ENCODE data around the gene GTSE1. TPM values are rescaled to one million over a fixed set of nuclear protein-coding genes. Genes with fewer than 3 reads are reported as not detected.

Gene GTSE1
- total and polyA plus RNA-seq, 2 donors (not counting 1 experiment from before 2014, with no cell fraction given): 0.17 to 0.39 TPM

DNA sequence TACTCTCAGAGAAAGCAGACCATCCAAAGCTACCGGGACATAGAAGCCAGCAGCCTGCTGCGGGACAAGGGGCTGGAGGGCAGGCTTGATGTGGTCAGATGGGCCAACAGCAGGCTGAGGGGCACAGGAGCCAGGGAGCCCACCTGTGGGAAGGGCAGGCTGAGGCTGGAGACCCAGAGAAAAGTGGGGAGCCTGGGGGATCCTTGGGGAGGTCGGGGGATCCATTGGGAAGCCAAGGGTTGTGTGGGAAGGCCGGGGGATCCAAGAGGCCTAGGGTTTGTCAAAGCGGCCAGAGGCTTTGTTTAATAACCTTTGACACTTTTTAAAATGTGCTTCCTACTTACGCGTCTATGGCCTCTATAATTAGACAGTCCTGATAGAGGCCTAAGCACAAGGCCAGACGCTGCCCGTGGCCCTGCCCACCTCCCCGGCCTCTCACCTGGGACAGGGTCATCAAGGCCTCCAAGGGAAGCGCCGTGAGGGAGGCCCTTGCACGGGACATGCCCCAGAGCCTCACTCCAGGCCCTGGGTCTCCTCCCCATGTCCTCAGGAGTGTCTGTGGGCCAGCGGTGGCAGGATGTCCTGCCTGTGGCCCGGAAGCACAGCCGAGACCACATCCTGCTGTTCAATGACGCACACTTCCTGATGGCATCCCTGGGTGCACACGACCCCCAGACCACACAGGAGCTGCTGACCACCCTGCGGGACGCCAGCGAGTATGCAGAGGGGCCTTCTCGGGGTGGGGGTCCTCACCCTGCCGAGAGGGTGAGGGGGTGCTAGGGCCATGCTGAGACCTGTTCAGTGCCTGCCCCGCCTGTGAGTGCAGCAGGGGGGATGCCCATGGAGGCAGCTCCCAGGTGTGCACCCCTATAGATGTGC, 8.6 kb upstream of the GTSE1 start:
- ATAC-seq (ENCODE audit: low read depth): peak; percentile 72
- Mint-ChIP-seq H3K27me3 (no peaks in the 10 kb centered on the region), H3K9me3 (ENCODE audit: insufficient read depth) (no peaks in the 10 kb centered on the region), H3K4me3 (peak overlapping the region; percentile 81), H3K4me1 (peaks cover 48% of the 10 kb centered on the region), H3K27ac (peak overlapping the region; percentile 88)
- H3K27ac ChIP-seq (ENCODE audit: low read length in 2 of 2): peak overlapping the region; percentile 33 to 70
- peaks cover 0 to 6% of the 10 kb centered on the region in 2 experiments for H3K36me3 ChIP-seq (replicated peaks in 1 of 2; ENCODE audit: control extremely low read depth in 1 of 2, control insufficient read depth in 1 of 2, extremely low read depth in 1 of 2, insufficient read depth in 2 of 2, low read length in 1 of 2)
- H3K4me1 ChIP-seq (ENCODE audit: control insufficient read depth in 2 of 2, insufficient read depth in 2 of 2, low read length in 2 of 2): peaks cover 35 to 50% of the 10 kb centered on the region in 2 donors
- H3K79me2 ChIP-seq (ENCODE audit: control insufficient read depth, insufficient read depth, low read length): no peaks in the 10 kb centered on the region
- CTCF ChIA-PET: interaction anchor here (1.7 kb wide), 1 partner anchor 282 kb away, joined by 5 read pairs; no protein-coding TSS in a partner anchor
- intact Hi-C loops (cut with micrococcal nuclease): loop anchor here (2.0 kb wide), 1 partner anchor 37 kb away; the partner anchor contains the start of gene CDPF1
- H4K20me1 ChIP-seq (ENCODE audit: control insufficient read depth, insufficient read depth, low read length, poor library complexity, severe bottlenecking): no peaks in the 10 kb centered on the region
- POLR2A ChIA-PET: interaction anchor here (1.2 kb wide), 1 partner anchor 8 kb away, joined by 4 read pairs; the partner anchor contains the start of gene GTSE1
- H3K27me3 ChIP-seq (replicated peaks in 1 of 4; ENCODE audit: control extremely low read depth in 1 of 4, control insufficient read depth in 3 of 4, insufficient read depth in 4 of 4, low read length in 3 of 4): no peaks in the 10 kb centered on the region
- H3K4me2 ChIP-seq (replicated peaks; ENCODE audit: low read depth, low read length, poor library complexity, severe bottlenecking): peak overlapping the region; percentile 75
- peaks cover 0 to 19% (median 0%) of the 10 kb centered on the region in 3 donors for H3K9me3 ChIP-seq (ENCODE audit: control extremely low read depth in 1 of 3, control insufficient read depth in 2 of 3, insufficient read depth in 1 of 3, low read length in 2 of 3)
- TF ChIP-seq CTCF (IDR thresholded peaks at IDR 0.05) (no peak), EZH2 (IDR thresholded peaks at IDR 0.05; ENCODE audit: borderline replicate concordance, insufficient read depth, low read depth, low read length, poor library complexity, severe bottlenecking) (no peak)
- H3K4me3 ChIP-seq (ENCODE audit: control extremely low read depth in 1 of 5, extremely low read depth in 1 of 5, insufficient read depth in 1 of 5, low read depth in 2 of 5, low read length in 4 of 5): peak overlapping the region in 4 of 5 experiments; percentile 27 to 53 (median 38)
- DNase-seq: peak; percentile 50
- H3K9ac ChIP-seq (ENCODE audit: low read length): peak overlapping the region; percentile 58
- peak overlapping the region; percentile 58 for H2AFZ ChIP-seq (ENCODE audit: insufficient read depth, low read depth, low read length, poor library complexity, severe bottlenecking)
- 18% methylated on average over 23 of the region's 24 CpGs for WGBS (ENCODE audit: insufficient coverage)

GRCh38 chr22:46288846-46289243, 7.8 kb upstream of the GTSE1 start:
- Histone ChIP-seq H3K27me3 (replicated peaks in 1 of 4; ENCODE audit: control extremely low read depth in 1 of 4, control insufficient read depth in 3 of 4, insufficient read depth in 4 of 4, low read length in 3 of 4) (no peaks in the 10 kb centered on the region), H3K27ac (ENCODE audit: low read length in 2 of 2) (peak overlapping the region in 1 of 2 donors; percentile 27), H3K36me3 (replicated peaks in 1 of 2; ENCODE audit: control extremely low read depth in 1 of 2, control insufficient read depth in 1 of 2, extremely low read depth in 1 of 2, insufficient read depth in 2 of 2, low read length in 1 of 2) (peaks cover 0 to 6% of the 10 kb centered on the region in 2 experiments), H3K9ac (ENCODE audit: low read length) (no peak overlapping the region), H3K4me1 (ENCODE audit: control insufficient read depth in 2 of 2, insufficient read depth in 2 of 2, low read length in 2 of 2) (peaks cover 41 to 58% of the 10 kb centered on the region in 2 donors), H3K79me2 (ENCODE audit: control insufficient read depth, insufficient read depth, low read length) (no peaks in the 10 kb centered on the region), H3K4me2 (replicated peaks; ENCODE audit: low read depth, low read length, poor library complexity, severe bottlenecking) (peak overlapping the region; percentile 75), H3K9me3 (ENCODE audit: control extremely low read depth in 1 of 3, control insufficient read depth in 2 of 3, insufficient read depth in 1 of 3, low read length in 2 of 3) (peaks cover 0 to 19% (median 0%) of the 10 kb centered on the region in 3 donors), H4K20me1 (ENCODE audit: control insufficient read depth, insufficient read depth, low read length, poor library complexity, severe bottlenecking) (no peaks in the 10 kb centered on the region), H2AFZ (ENCODE audit: insufficient read depth, low read depth, low read length, poor library complexity, severe bottlenecking) (no peak overlapping the region), H3K4me3 (ENCODE audit: control extremely low read depth in 1 of 5, extremely low read depth in 1 of 5, insufficient read depth in 1 of 5, low read depth in 2 of 5, low read length in 4 of 5) (no peak overlapping the region)
- POLR2A ChIA-PET: no interaction called here
- no peak for DNase-seq
- Mint-ChIP-seq H3K4me1 (peaks cover 54% of the 10 kb centered on the region), H3K27ac (no peak overlapping the region), H3K4me3 (no peak overlapping the region), H3K9me3 (ENCODE audit: insufficient read depth) (no peaks in the 10 kb centered on the region), H3K27me3 (no peaks in the 10 kb centered on the region)
- TF ChIP-seq CTCF (IDR thresholded peaks at IDR 0.05) (no peak), EZH2 (IDR thresholded peaks at IDR 0.05; ENCODE audit: borderline replicate concordance, insufficient read depth, low read depth, low read length, poor library complexity, severe bottlenecking) (no peak)
- 82% methylated on average over 7 of the region's 7 CpGs for WGBS (ENCODE audit: insufficient coverage)
- ATAC-seq (ENCODE audit: low read depth): no peak
- CTCF ChIA-PET: no interaction called here
- intact Hi-C loops (cut with micrococcal nuclease): loop anchor here (2.0 kb wide), 1 partner anchor 38 kb away; the partner anchor contains the start of gene CDPF1

Data from B cell (primary cell).